H9 (cell line): Measurements from ENCODE around the gene GATC. TPM values are rescaled to one million over a fixed set of nuclear protein-coding genes. Genes with fewer than 3 reads are reported as not detected.

ENCODE experiments used
- DNase-seq: peaks from one replicate; pipeline ENCODE4 v3.0.0-alpha.2; 2017
- H2AFZ ChIP-seq: one replicate; pipeline ENCODE4 v1.6.1; 2013; ENCODE audit warnings: mild to moderate bottlenecking, low read length, control low read depth, moderate library complexity
- H2AK5ac ChIP-seq: 2 replicates; pipeline ENCODE4 v1.6.1; 2013; ENCODE audit warnings: low read length, control low read depth, mixed read lengths; ENCODE audit not compliant: insufficient read length
- H2BK120ac ChIP-seq: one replicate; pipeline ENCODE4 v1.6.1; 2013; ENCODE audit warnings: low read depth, mild to moderate bottlenecking, low read length, control low read depth, inconsistent platforms; ENCODE audit not compliant: poor library complexity, severe bottlenecking
- H2BK12ac ChIP-seq: 2 replicates; pipeline ENCODE4 v1.6.1; 2013; ENCODE audit warnings: low read length, control low read depth, mixed read lengths, low read depth; ENCODE audit not compliant: insufficient read length
- H2BK15ac ChIP-seq: 2 replicates; pipeline ENCODE4 v1.6.1; 2013; ENCODE audit warnings: low read depth, low read length, control low read depth
- H2BK20ac ChIP-seq: one replicate; pipeline ENCODE4 v1.6.1; 2013; ENCODE audit warnings: low read depth, mild to moderate bottlenecking, low read length, control low read depth, inconsistent platforms; ENCODE audit not compliant: poor library complexity, severe bottlenecking
- H2BK5ac ChIP-seq: 2 replicates; pipeline ENCODE4 v1.6.1; 2013; ENCODE audit warnings: low read length, control low read depth, mixed read lengths; ENCODE audit not compliant: insufficient read length
- H3K14ac ChIP-seq: 2 replicates; pipeline ENCODE4 v1.6.1; 2013; ENCODE audit warnings: low read length, control low read depth; ENCODE audit not compliant: insufficient read depth
- H3K18ac ChIP-seq: 2 replicates; pipeline ENCODE4 v1.6.1; 2013; ENCODE audit warnings: low read depth, mild to moderate bottlenecking, mixed read lengths, low read length, control low read depth; ENCODE audit not compliant: insufficient read length
- H3K23ac ChIP-seq: 2 replicates; pipeline ENCODE4 v1.6.1; 2013; ENCODE audit warnings: low read length, control low read depth, mixed read lengths, low read depth; ENCODE audit not compliant: insufficient read length
- H3K23me2 ChIP-seq: 2 replicates; pipeline ENCODE4 v1.6.1; 2013; ENCODE audit warnings: low read depth, mild to moderate bottlenecking, mixed read lengths, low read length, control low read depth; ENCODE audit not compliant: insufficient read length, poor library complexity, severe bottlenecking
- H3K27ac ChIP-seq: 2 replicates; pipeline ENCODE4 v1.5.1; 2013; ENCODE audit warnings: low read length, control low read depth, mixed read lengths, low read depth; ENCODE audit not compliant: insufficient read length
- H3K27me3 ChIP-seq: 2 replicates; pipeline ENCODE4 v1.6.1; 2013; ENCODE audit warnings: low read length, control low read depth, inconsistent platforms; ENCODE audit not compliant: insufficient read depth
- H3K4ac ChIP-seq: 2 replicates; pipeline ENCODE4 v1.6.1; 2013; ENCODE audit warnings: low read depth, mild to moderate bottlenecking, control low read depth, inconsistent platforms, low read length, moderate library complexity
- H3K4me1 ChIP-seq: 2 replicates; pipeline ENCODE4 v1.6.1; 2013; ENCODE audit warnings: low read length, control low read depth, inconsistent platforms; ENCODE audit not compliant: insufficient read depth
- H3K4me2 ChIP-seq: 2 replicates; pipeline ENCODE4 v1.6.1; 2013; ENCODE audit warnings: low read length, control low read depth, mixed read lengths; ENCODE audit not compliant: insufficient read length, insufficient read depth
- H3K56ac ChIP-seq: 2 replicates; pipeline ENCODE4 v1.6.1; 2013; ENCODE audit warnings: low read depth, mild to moderate bottlenecking, mixed read lengths, low read length, control low read depth; ENCODE audit not compliant: insufficient read length
- H3K79me1 ChIP-seq: 2 replicates; pipeline ENCODE4 v1.6.1; 2013; ENCODE audit warnings: low read depth, mild to moderate bottlenecking, moderate library complexity, low read length, control low read depth, inconsistent platforms; ENCODE audit not compliant: insufficient read depth, poor library complexity, severe bottlenecking
- H3K79me2 ChIP-seq: 2 replicates; pipeline ENCODE4 v1.6.1; 2013; ENCODE audit warnings: low read length, control low read depth, inconsistent platforms; ENCODE audit not compliant: insufficient read depth
- H3K9ac ChIP-seq: 2 replicates; pipeline ENCODE4 v1.6.1; 2013; ENCODE audit warnings: low read length, control low read depth, mixed read lengths; ENCODE audit not compliant: insufficient read length; ENCODE audit errors: extremely low read depth
- H3K9me3 ChIP-seq: one replicate; pipeline ENCODE4 v1.6.1; 2013; ENCODE audit warnings: low read depth, low read length, inconsistent platforms; ENCODE audit not compliant: control insufficient read depth
- H3T11ph ChIP-seq: one replicate; pipeline ENCODE4 v1.6.1; 2013; ENCODE audit warnings: mild to moderate bottlenecking, low read length, control low read depth, inconsistent platforms
- H4K20me1 ChIP-seq: one replicate; pipeline ENCODE4 v1.6.1; 2013; ENCODE audit not compliant: control insufficient read depth, insufficient read length, insufficient read depth
- H4K5ac ChIP-seq: 2 replicates; pipeline ENCODE4 v1.6.1; 2013; ENCODE audit warnings: low read depth, mild to moderate bottlenecking, mixed read lengths, low read length, control low read depth; ENCODE audit not compliant: insufficient read length
- H4K8ac ChIP-seq: replicated peaks from 2 replicates; pipeline ENCODE4 v1.6.1; 2013; ENCODE audit warnings: low read length, control low read depth, mixed read lengths, low read depth; ENCODE audit not compliant: insufficient read length
- H4K91ac ChIP-seq: 2 replicates; pipeline ENCODE4 v1.6.1; 2013; ENCODE audit warnings: low read depth, mild to moderate bottlenecking, moderate library complexity, mixed read lengths, low read length, control low read depth; ENCODE audit not compliant: insufficient read length
- H3K27ac Mint-ChIP-seq, 3 experiments: 2 replicates in 2 of 3; 3 replicates in 1 of 3; pipeline ENCODE4 v1.8.0; 2020 to 2021; ENCODE audit warnings: mixed read lengths in 3 of 3, mild to moderate bottlenecking in 1 of 3, moderate library complexity in 1 of 3
- H3K27me3 Mint-ChIP-seq: 2 replicates; pipeline ENCODE4 v1.8.0; 2021; ENCODE audit warnings: low read depth, mild to moderate bottlenecking, moderate library complexity, mixed read lengths
- H3K36me3 Mint-ChIP-seq, 3 experiments: 2 replicates in 2 of 3; 3 replicates in 1 of 3; pipeline ENCODE4 v1.8.0; 2020 to 2021; ENCODE audit warnings: low read depth in 3 of 3, mixed read lengths in 3 of 3; ENCODE audit not compliant: insufficient read depth in 1 of 3
- H3K4me1 Mint-ChIP-seq, 2 experiments: 2 replicates each; pipeline ENCODE4 v1.8.0; 2020; ENCODE audit warnings: mixed read lengths in 2 of 2
- H3K4me3 Mint-ChIP-seq, 2 experiments: 2 replicates in 1 of 2; 3 replicates in 1 of 2; pipeline ENCODE4 v1.8.0; 2020 to 2021; ENCODE audit warnings: mild to moderate bottlenecking in 2 of 2, mixed read lengths in 2 of 2, moderate library complexity in 1 of 2
- H3K9me3 Mint-ChIP-seq, 2 experiments: 2 replicates in 1 of 2; 3 replicates in 1 of 2; pipeline ENCODE4 v1.8.0; 2020; ENCODE audit warnings: mild to moderate bottlenecking in 2 of 2, mixed read lengths in 2 of 2, moderate library complexity in 1 of 2
- CTCF ChIP-seq: fragments of 200-600 bp; sonication (generic); conservative IDR thresholded peaks from 3 replicates; pipeline ENCODE4 v1.8.0; 2021; ENCODE audit warnings: antibody characterized with exemption, mild to moderate bottlenecking
- WGBS: extraction: QIAGEN DNeasy Blood & Tissue Kit; methylation state at CpG from one replicate; pipeline ENCODE4 v1.1.7; 2013; ENCODE audit warnings: missing lambda C conversion rate, low lambda C conversion rate, mixed read lengths; ENCODE audit not compliant: insufficient read length; ENCODE audit errors: extremely low coverage; 5-methylcytosine and 5-hydroxymethylcytosine counted together
- total RNA-seq: library from RNA; stranded (reverse); gene quantifications from 2 replicates; pipeline ENCODE4 v1.2.1, GENCODE V29; 2021

The GATC gene
- total RNA-seq, 1 experiment from 2014 or later, result 25.9 TPM

GRCh38 chr12:120406553-120406952 is 39.7 kb upstream of the GATC start:
- Histone ChIP-seq H3K79me2 (no peaks in the 10 kb centered on the region), H2AFZ (no peak overlapping the region), H3K4ac (no peak overlapping the region), H2BK120ac (no peak overlapping the region), H2BK12ac (no peak overlapping the region), H3T11ph (no peak overlapping the region), H3K79me1 (no peaks in the 10 kb centered on the region), H4K5ac (no peak overlapping the region), H3K27ac (no peak overlapping the region), H3K4me2 (no peak overlapping the region), H3K14ac (no peak overlapping the region), H3K27me3 (no peaks in the 10 kb centered on the region), H3K9me3 (no peaks in the 10 kb centered on the region), H4K91ac (no peak overlapping the region), H4K20me1 (no peaks in the 10 kb centered on the region), H2AK5ac (no peak overlapping the region), H2BK15ac (no peak overlapping the region), H3K56ac (no peak overlapping the region), H3K23me2 (no peaks in the 10 kb centered on the region), H3K18ac (no peak overlapping the region), H2BK5ac (no peak overlapping the region), H3K9ac (no peak overlapping the region), H3K4me1 (peaks cover 3% of the 10 kb centered on the region; the same call in 1 of the 2 replicates), H4K8ac (no peak overlapping the region), H2BK20ac (no peak overlapping the region), H3K23ac (no peak overlapping the region)
- Mint-ChIP-seq H3K4me1 (peaks cover 10 to 13% of the 10 kb centered on the region in 2 experiments), H3K27me3 (peaks cover 2% of the 10 kb centered on the region), H3K9me3 (0 out of 5 replicates have a peak, but pooled peaks cover 0 to 3% of the 10 kb centered on the region in 2 experiments), H3K27ac (peak overlapping the region in 1 of 3 experiments; percentile 43; a peak in 1 of 7 replicates), H3K36me3 (peaks cover 0 to 2% (median 0%) of the 10 kb centered on the region in 3 experiments; a peak in 1 of 7 replicates), H3K4me3 (no peak overlapping the region)
- DNase-seq, result no peak
- WGBS, result no CpG with 5 or more reads among the region's 3 CpGs
- TF ChIP-seq CTCF, result no peak
